HG02885 (cell line): ENCODE data around the gene S100A8.
"Not testable (repeated sequence)": the region's sequence is repeated elsewhere in the genome, so short reads cannot be mapped to it uniquely, and the experiment has no call there.

Experiments
- ATAC-seq: cut with Tn5 transposase; IDR thresholded peaks from one replicate; pipeline ENCODE4 v1.9.1; 2021; ENCODE audit warnings: mild to moderate bottlenecking; ENCODE audit not compliant: unreplicated experiment, poor library complexity

Gene S100A8

GRCh38 chr1:153417136-153417888 lies 26.4 kb upstream of the S100A8 start:
- ATAC-seq = no peak

GRCh38 chr1:153415850-153416570 lies 25.1 kb upstream of the S100A8 start, which contains the start of gene S100A7A:
Gene S100A7A (plus strand): TSS chr1:153416520. CDS start chr1:153418083, 1,563 bp downstream.
- no peak for ATAC-seq

- not testable (repeated sequence) for ATAC-seq
Observed at GRCh38 chr1:153413961-153414360, 23.1 kb upstream of the S100A8 start.

GRCh38 chr1:153407274-153407673 lies 16.4 kb upstream of the S100A8 start:
- ATAC-seq = not testable (repeated sequence)

- not testable (repeated sequence) for ATAC-seq
Observed at GRCh38 chr1:153405825-153406599, 15.1 kb upstream of the S100A8 start.

- no peak for ATAC-seq
Observed at GRCh38 chr1:153404768-153405167, 13.9 kb upstream of the S100A8 start.

GRCh38 chr1:153404086-153404635 lies 13.3 kb upstream of the S100A8 start:
- ATAC-seq = no peak

GRCh38 chr1:153403421-153404085 lies 12.7 kb upstream of the S100A8 start:
- no peak for ATAC-seq

- ATAC-seq = no peak
Observed at GRCh38 chr1:153402226-153402625, 11.4 kb upstream of the S100A8 start.

GRCh38 chr1:153401461-153401860 lies 10.6 kb upstream of the S100A8 start:
- ATAC-seq = no peak

GRCh38 chr1:153400244-153400643 lies 9.4 kb upstream of the S100A8 start:
- no peak for ATAC-seq

- ATAC-seq = no peak
Observed at GRCh38 chr1:153399401-153400055, 8.7 kb upstream of the S100A8 start.

GRCh38 chr1:153397924-153398651 lies 7.2 kb upstream of the S100A8 start:
- ATAC-seq = no peak

- no peak for ATAC-seq
Observed at GRCh38 chr1:153397051-153397923, 6.4 kb upstream of the S100A8 start.

- no peak for ATAC-seq
Observed at GRCh38 chr1:153396461-153396860, 5.6 kb upstream of the S100A8 start.

GRCh38 chr1:153395776-153396175 lies 4.9 kb upstream of the S100A8 start:
- no peak for ATAC-seq

- no peak for ATAC-seq
Observed at GRCh38 chr1:153395136-153395685, 4.3 kb upstream of the S100A8 start.

- ATAC-seq = no peak
Observed at GRCh38 chr1:153394391-153394790, 3.5 kb upstream of the S100A8 start.
